Hematopoietic multipotent progenitor cell treated with erythropoietin and hydrocortisone succinate and interleukin-3 and kit ligand, for 4 days (in vitro differentiated cells): ENCODE data around the gene ERP44.
A peak's percentile ranks its signal among the peaks of the same experiment; 100 is the strongest.
"Not testable (repeated sequence)": the region's sequence is repeated elsewhere in the genome, so short reads cannot be mapped to it uniquely, and the experiment has no call there.

Experiments
- DNase-seq: peaks from one replicate; pipeline ENCODE4 v3.0.0-alpha.2; 2015

The ERP44 gene

GRCh38 chr9:100099722-100100042, 882 bp upstream of the ERP44 start:
- no peak for DNase-seq

- DNase-seq, result peak; percentile 64
Observed at GRCh38 chr9:100098046-100098886, 534 bp downstream of the ERP44 start.

- DNase-seq, result no peak
Observed at GRCh38 chr9:100096378-100096916, 2.4 kb downstream of the ERP44 start.

DNA sequence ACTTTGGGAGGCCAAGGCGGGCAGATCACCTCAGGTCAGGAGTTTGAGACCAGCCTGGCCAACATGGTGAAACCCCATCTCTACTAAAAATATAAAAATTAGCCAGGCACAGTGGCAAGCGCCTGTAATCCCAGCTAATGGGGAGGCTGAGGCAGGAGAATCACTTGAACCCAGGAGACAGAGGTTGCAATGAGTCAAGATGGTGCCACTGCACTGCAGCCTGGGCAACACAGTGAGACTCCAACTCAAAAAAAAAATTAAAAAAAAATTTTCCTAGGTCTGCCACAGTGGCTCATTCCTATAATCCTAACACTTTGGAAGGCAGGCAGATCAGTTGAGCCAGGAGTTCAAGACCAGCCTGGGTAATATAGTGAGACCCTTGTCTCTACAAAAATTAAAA, 4.4 kb downstream of the ERP44 start:
- not testable (repeated sequence) for DNase-seq

DNA sequence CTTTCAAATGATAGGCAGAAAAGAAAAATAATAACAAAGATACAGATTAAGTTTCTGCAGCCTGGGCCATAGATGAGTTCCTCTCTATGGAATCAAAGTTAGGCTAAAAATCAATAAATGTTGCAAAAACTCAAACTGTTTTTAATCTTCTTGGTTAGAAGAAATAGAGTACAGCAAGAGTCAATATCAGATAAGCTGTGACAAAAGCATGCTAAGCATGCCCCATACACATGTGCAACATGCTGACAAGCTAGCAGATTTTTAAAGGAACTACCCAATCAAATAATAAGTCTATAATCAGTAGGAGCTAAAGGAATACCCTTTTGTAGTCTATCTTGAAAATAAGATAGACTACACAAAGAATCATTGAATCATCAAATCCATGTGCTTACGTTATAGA, 6.7 kb downstream of the ERP44 start:
- no peak for DNase-seq

DNA sequence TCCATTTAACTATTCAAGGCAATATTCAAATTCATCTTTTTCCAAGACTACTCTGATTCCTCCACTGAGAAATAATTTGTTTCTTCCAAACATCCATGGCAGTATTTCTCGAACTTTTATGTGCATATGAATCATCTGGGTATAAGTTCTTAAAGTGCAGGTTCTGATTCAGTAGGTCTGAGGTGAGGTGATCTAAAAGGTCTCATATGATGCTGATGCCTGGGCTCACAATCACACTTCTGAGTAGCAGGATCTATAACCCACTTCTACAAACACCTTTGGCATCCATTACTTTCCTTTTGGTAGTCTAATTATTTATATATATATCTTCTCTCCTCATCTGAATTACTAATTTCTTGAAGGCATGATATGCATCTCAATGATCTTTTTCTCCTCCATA, 7.2 kb downstream of the ERP44 start:
- no peak for DNase-seq

- no peak for DNase-seq
Observed at GRCh38 chr9:100090880-100091279, 7.9 kb downstream of the ERP44 start.

DNA sequence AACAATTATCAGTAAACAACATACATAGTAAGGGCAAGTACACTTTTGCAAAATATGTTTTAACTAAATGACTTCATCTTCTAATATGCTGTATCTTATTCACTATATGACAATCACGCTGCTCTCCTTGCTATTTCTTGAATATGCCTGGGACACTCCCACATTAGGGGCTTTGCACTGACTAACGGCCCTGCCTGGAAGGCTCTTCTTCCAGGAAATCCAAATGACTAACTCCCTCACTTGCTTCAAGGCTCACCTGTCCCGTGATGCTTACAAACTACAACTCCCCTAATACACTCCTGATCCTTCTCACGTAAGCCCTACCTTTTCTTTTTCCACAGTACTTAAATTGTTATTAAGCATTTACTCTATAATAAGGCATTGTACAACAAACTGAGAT, 10.6 kb downstream of the ERP44 start:
- DNase-seq, result no peak

- peak; percentile 93 for DNase-seq
Observed at GRCh38 chr9:100087218-100087617, 11.6 kb downstream of the ERP44 start.

- DNase-seq, result no peak
Observed at GRCh38 chr9:100086097-100086635, 12.6 kb downstream of the ERP44 start.

- peak; percentile 65 for DNase-seq
Observed at GRCh38 chr9:100084734-100085133, 14.1 kb downstream of the ERP44 start.

GRCh38 chr9:100084128-100084453, 14.7 kb downstream of the ERP44 start:
- peak; percentile 90 for DNase-seq

DNA sequence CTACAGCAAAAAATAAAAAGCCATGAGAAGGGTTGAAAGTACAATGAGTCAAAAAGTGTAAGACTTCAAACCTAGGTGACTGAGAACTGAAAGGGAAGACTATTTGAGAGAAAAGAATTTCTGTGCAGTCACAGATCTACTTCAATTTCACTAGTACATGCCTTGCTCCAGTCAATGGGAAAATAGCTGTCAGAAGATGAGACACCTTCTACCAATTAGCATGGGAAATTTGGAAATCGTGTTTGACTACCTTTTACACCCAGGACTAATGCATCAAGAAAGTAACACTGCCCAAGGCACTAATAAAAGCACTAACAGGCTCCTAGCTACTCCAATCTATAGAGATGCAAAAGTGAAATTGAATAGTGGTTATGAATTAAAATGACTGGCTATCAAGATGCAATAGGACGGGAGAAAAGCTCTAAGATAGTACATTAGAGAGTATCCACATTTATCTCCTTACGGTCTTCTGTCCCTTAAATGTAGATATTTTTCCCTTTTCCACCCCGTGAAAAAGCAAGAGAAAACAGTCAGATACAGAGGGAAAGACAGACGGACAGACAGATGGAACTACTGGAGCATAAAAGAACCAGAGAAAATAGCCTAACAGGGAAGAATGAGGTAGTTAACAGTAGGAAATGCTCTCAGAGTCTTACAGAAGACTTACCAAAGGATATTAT, 15.2 kb downstream of the ERP44 start:
- DNase-seq, result no peak

- DNase-seq, result no peak
Observed at GRCh38 chr9:100082782-100083181, 16.0 kb downstream of the ERP44 start.

GRCh38 chr9:100076256-100076655, 22.5 kb downstream of the ERP44 start:
- not testable (repeated sequence) for DNase-seq

DNA sequence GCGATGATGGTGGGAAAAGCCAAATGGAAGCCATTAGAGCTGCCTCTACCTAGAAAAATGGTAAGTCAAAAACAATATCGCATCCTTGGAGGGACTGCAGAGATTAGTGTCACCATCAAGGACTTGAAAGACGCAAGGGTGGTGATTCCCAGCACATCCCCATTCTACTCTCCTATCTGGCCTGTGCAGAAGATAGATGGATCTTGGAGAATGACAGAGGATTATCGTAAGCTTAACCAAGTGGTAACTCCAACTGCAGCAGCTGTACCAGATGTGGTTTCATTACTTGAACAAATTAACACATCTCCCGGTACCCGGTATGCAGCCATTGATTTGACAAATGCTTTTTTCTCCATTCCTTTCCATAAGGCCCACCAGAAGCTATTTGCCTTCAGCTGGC, 23.8 kb downstream of the ERP44 start:
- DNase-seq, result no peak

DNA sequence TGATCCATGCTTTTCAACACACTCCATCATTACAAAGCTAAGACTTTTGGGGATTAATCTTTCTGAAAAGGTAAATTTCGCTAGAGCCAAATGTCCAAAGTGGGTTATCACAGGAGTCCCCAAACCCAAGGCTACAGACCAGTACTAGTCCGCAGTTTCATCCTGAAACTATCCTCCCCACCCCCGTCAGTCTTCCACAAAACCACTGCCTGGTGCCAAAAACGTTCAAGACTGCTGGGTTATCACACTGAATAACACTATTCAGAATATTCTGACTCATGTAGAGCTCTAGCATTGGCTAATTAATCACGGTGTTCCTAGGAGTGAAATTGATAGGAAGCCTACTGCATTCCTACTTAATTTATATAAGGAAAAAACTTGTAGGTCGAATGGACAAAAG, 24.7 kb downstream of the ERP44 start:
- no peak for DNase-seq

GRCh38 chr9:100072805-100073204, 26.0 kb downstream of the ERP44 start:
- DNase-seq, result no peak

DNA sequence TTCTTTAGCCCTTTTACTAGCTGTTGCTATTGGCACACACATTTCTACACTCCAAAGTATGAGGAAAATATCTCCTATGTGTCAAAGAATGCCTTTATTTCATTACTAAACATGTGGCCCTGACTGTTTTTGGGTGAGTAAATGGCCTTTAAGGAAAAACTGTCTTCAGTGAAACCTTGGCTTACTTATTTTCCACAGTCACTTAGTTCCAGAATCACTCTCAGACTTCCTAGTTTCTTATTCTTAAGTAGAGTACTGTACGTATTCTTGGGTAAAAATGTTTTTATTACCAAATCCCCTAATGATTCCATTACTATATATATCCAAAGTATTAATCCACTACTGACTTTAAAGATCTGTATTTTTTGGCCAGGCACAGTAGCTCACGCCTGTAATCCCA, 27.5 kb downstream of the ERP44 start:
- DNase-seq, result no peak

DNA sequence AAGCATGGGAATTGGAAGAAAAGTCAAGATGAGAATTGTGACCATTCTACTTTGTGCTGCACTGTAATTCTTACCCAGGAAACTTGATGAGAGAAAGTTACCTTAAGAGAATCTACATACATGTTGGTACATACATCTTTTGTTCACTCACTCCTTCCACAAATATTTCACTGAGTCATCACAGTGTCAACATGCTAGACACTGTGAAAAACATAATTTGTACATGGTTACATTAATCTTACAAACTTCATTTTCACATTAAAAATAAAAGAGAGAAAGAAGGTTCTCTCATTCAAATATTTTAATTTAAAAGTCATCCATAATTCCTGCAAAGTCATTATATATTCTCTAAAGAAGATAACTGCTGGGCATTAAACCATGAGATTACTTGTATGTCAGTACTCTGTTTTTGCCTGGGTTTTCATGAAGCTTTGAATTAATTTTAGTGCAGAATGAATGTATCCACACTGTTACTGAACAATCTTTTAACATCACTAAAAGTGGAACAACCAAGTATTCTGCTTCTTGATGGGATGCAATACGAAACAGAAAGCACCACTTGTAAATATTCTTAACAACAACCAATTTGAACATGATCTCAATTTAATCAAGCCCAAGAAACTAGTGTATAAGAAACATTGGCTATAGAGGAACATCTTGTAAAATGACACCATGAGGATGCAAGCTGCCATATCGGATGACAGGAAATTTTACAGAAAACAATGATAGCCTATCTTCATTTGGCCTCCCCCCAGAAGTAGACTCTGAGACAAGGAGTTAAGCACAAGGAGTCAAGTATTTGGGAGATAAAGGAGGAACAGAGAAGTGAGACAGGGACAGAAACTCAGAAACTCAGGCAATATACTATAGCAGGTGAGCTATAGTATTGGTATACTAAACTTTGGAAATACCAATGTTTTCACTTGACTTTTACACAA, 28.4 kb downstream of the ERP44 start:
- DNase-seq, result peak; percentile 72

DNA sequence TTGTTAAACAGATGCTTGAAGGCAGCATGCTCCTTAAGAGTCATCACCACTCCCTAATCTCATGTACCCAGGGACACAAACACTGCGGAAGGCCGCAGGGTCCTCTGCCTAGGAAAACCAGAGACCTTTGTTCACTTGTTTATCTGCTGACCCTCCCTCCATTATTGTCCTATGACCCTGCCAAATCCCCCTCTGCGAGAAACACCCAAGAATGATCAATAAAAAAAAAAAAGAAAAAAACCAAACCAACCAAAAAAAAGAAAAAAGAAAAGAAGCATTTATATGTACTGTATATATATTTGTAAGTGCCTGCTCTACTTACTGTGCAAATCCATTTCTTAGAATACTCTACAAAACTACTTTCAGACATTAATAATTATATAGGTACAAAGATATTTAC, 29.7 kb downstream of the ERP44 start:
- DNase-seq, result not testable (repeated sequence)

- DNase-seq, result not testable (repeated sequence)
Observed at GRCh38 chr9:100067990-100068389, 30.8 kb downstream of the ERP44 start.

GRCh38 chr9:100066539-100066938, 32.3 kb downstream of the ERP44 start:
- DNase-seq, result peak; percentile 39
